T-helper 2 cell treated with Interferon-gamma antibody and Interleukin-4, amounts not matched to agents 100 ng/mL and 5 ng/mL, for 36 hours (primary cell): ENCODE data around the gene NSUN6. TPM values are rescaled to one million over a fixed set of nuclear protein-coding genes. Genes with fewer than 3 reads are reported as not detected.
"Not testable (repeated sequence)": the region's sequence is repeated elsewhere in the genome, so short reads cannot be mapped to it uniquely, and the experiment has no call there.

Experiments used
- intact Hi-C: fragments of 100-400 bp; cut with micrococcal nuclease; formaldehyde crosslinking; loops from one replicate; pipeline ENCODE4 v1.15.1; 2023
- total RNA-seq: library from RNA; stranded (reverse); gene quantifications from 2 replicates; pipeline ENCODE4 v1.2.3, GENCODE V29; 2022

Gene NSUN6
- total RNA-seq, 1 donor from 2014 or later, result 22.2 TPM

GRCh38 chr10:18611168-18611567 is 40.2 kb downstream of the NSUN6 start:
- intact Hi-C loops, result no loop called here

- intact Hi-C loops, result no loop called here
These were observed 40.9 kb downstream of the NSUN6 start for GRCh38 chr10:18610517-18610916.

GRCh38 chr10:18608596-18608995 is 42.8 kb downstream of the NSUN6 start:
- intact Hi-C loops, result no loop called here

GRCh38 chr10:18607503-18608378 is 43.6 kb downstream of the NSUN6 start:
- intact Hi-C loops, result no loop called here

GRCh38 chr10:18606051-18606695 is 45.2 kb downstream of the NSUN6 start:
- intact Hi-C loops, result no loop called here

GRCh38 chr10:18601321-18601720 is 50.1 kb downstream of the NSUN6 start:
- intact Hi-C loops, result no loop called here

GRCh38 chr10:18599392-18599791 is 52.0 kb downstream of the NSUN6 start:
- intact Hi-C loops, result no loop called here

- intact Hi-C loops, result no loop called here
These were observed 56.7 kb downstream of the NSUN6 start for GRCh38 chr10:18594574-18595156.

- intact Hi-C loops, result not testable (repeated sequence)
These were observed 60.2 kb downstream of the NSUN6 start for GRCh38 chr10:18591141-18591540.

- intact Hi-C loops, result not testable (repeated sequence)
These were observed 64.8 kb downstream of the NSUN6 start for GRCh38 chr10:18586637-18587036.

- intact Hi-C loops, result loop anchor here (2.0 kb wide), 1 partner anchor 75 kb away; the partner anchor contains the start of gene ARL5B
These were observed 67.7 kb downstream of the NSUN6 start for GRCh38 chr10:18583575-18584270.

- intact Hi-C loops, result loop anchor here (2.0 kb wide), 1 partner anchor 76 kb away; the partner anchor contains the start of gene ARL5B
These were observed 68.6 kb downstream of the NSUN6 start for GRCh38 chr10:18582803-18583202.

GRCh38 chr10:18577823-18578685 is 73.3 kb downstream of the NSUN6 start:
- intact Hi-C loops, result no loop called here

- intact Hi-C loops, result no loop called here
These were observed 74.8 kb downstream of the NSUN6 start for GRCh38 chr10:18576586-18576985.

GRCh38 chr10:18572959-18573561 is 78.3 kb downstream of the NSUN6 start:
- intact Hi-C loops, result no loop called here

- intact Hi-C loops, result no loop called here
These were observed 79.6 kb downstream of the NSUN6 start for GRCh38 chr10:18571780-18572179.

GRCh38 chr10:18571076-18571475 is 80.3 kb downstream of the NSUN6 start:
- intact Hi-C loops, result no loop called here

GRCh38 chr10:18570386-18570785 is 81.0 kb downstream of the NSUN6 start:
- intact Hi-C loops, result not testable (repeated sequence)

- intact Hi-C loops, result no loop called here
These were observed 84.0 kb downstream of the NSUN6 start for GRCh38 chr10:18567343-18567856.

- intact Hi-C loops, result no loop called here
These were observed 85.2 kb downstream of the NSUN6 start for GRCh38 chr10:18566177-18566576.
